Stimulated activated CD4-positive, alpha-beta T cell treated with anti-CD3 and anti-CD28 coated beads, Interleukin-1b, Interleukin-23, amount 100 ng/mL, for 24 hours (primary cell): ENCODE measurements around the gene DGCR8.

ENCODE experiments used
- DNase-seq, 4 experiments: peaks; one replicate each; pipeline ENCODE4 v3.0.0-alpha.2; 2020; ENCODE audit warnings: low read depth in 4 of 4, low spot score in 1 of 4

Gene DGCR8

DNA sequence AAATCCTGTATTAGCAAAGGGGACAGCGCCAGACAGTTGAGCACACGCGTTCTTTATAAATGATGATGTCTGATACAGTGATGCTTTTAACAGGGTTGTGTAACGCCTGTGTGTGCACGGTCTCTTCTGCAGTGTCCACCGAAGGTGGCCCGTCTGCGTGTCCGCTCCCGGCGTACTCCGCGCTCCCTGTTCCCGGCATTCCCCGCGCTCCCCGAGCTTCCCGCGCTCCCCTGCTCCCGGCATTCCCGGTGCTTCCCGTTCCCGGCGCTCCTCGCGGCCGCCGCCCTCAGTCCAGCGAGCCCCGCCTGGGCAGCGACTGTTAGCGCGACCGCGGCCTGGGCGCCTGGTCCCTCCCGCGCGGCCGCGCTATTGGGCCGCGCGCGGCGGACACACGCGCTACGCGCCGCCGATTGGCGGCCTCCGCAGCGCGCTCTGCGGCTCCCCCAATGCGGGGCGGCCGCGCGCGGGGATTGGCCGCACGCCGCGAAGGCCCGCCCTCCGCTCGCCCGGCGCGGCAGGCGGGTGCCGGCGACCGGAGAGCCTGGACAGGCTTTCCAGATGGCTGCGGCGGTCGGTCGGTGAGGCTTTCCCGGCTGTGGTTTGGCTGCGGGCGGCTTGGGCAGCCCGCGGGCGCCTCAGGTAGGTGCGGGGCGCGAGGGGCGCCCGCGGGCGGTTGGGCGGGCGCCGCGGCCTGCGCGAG is at the start of gene DGCR8:
Gene DGCR8 (plus strand): TSS at position 497 of the 700 bp plus-strand sequence. CDS start 5,723 bp downstream, outside the sequence.
- DNase-seq = peak; percentile 20 to 54 (median 46)

GRCh38 chr22:20031732-20032406 is 48.2 kb upstream of the DGCR8 start:
- no peak for DNase-seq

GRCh38 chr22:20032407-20032991 is 47.5 kb upstream of the DGCR8 start:
- no peak for DNase-seq

GRCh38 chr22:20033045-20033706 is 46.9 kb upstream of the DGCR8 start:
- DNase-seq = no peak

- DNase-seq = no peak
These were observed 45.9 kb upstream of the DGCR8 start for GRCh38 chr22:20034143-20034542.

DNA sequence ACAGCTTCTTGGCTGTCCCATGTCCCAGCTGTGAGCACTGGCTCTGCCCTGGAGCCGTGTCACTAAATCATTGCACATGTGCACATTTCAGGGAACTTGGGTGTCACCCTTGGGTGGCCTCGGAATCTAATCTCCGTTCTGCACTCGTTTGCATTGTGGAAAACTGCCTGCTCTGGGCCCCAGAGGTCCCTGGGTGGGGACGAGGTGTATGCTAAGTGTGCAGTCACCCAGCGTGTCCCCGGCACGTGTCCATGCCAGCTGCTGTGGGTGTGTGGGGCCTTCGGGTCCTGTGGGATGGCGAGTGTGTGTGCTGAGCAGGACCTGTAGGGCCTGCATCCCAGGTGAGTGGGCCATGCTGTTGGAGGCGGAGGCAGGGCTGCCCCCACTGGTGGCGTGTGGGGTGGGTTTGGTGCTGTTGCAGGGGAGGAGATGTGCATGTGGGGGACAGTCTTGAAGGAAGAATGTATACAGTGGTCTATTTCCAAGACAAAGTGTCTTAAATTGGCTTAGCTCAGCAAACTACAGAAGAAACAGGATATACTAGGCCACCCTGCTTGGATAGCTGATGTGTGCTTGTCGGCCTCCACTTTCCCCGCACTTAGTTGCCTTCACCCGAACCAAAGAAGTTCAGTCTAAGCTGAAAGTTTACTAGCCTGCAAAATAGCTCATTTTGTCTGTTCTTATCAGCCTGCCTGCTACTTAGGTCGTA is 44.5 kb upstream of the DGCR8 start:
- DNase-seq = no peak

- no peak for DNase-seq
These were observed 44.0 kb upstream of the DGCR8 start for GRCh38 chr22:20036084-20036482.

DNA sequence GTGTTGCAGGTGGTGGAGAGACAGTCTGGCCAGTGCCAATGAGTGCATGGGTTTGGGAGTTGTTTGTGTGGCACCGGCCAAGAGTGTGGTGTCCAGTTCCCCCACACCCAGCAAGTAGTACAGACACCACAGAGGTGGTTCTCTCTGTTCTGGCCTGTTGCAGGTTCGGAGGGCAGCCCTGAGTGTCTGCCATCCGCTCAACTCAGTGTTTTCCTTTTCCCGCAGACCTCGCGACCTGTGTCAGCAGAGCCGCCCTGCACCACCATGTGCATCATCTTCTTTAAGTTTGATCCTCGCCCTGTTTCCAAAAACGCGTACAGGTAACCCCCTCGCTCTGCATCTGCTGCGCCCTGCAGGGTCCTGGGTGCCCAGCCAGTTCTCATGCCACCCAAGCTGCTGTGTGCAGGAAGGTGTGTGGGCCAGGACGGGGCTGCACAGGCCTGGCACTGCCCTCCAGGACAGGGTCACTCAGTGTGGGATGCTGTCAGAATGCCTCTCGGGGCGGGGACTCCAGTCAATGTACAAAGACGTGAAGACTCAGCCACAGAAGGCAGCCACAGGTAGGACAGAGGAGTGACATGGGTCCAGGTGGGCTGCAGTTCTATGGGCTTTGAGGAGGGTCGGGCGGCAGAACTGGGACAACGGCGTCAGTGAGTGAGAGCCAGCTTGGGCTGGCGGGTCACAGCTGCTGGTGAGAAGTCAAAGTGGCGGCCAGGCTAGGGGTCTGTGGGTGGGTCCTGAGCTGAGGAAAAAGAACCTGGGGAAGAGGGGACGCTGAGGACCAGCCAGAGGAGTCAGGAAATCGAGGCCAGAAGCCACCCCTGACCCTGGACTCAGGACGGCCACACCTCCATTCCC is 43.3 kb upstream of the DGCR8 start:
- no peak for DNase-seq

- no peak for DNase-seq
These were observed 42.6 kb upstream of the DGCR8 start for GRCh38 chr22:20037419-20037818.

- no peak for DNase-seq
These were observed 41.5 kb upstream of the DGCR8 start for GRCh38 chr22:20038574-20038973.

- no peak for DNase-seq
These were observed 40.2 kb upstream of the DGCR8 start for GRCh38 chr22:20039683-20040325.

DNA sequence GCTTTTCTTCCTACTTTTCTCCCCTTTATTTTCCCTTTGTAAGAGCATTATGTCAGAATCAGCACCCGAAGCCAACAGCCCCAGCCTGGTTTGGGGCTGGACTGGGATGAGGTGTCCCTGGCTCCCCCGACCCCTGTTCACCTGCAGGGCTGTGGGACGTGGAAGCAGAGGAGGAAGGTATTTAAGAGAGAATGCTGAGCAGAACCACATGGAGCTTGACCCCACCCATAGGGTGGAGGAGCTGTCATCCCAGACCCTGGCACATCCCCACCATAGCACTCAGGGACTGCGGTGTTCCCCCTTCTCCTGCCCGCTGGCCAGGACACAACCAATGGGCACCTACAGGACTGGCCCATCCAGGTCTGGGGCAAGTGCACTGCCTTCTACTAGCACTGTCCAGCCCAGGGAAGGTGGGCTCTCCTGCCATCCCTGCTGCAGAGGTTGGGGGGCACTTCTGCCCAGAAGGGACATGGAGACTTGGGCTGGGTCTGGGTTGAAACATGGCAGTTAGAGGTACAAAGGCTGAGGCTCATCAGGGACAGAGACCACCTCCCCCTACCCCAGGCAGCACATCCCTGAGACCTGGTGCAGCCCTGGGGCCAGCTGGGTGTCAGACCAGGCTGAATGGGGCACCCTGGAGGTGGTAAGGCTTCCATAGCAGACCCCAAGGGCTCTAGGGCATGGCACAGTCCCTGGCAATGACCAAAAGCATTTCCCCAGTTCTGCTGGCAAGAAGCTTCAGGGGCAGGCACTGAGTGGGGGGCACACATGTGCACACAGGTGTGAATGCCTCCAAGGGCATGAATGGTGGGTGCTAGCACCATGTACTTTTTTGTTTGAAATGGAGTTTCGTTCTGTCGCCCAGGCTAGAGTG is 39.5 kb upstream of the DGCR8 start:
- DNase-seq = no peak

- DNase-seq = no peak
These were observed 36.7 kb upstream of the DGCR8 start for GRCh38 chr22:20043057-20043996.

GRCh38 chr22:20043997-20044342 is 36.1 kb upstream of the DGCR8 start:
- no peak for DNase-seq

DNA sequence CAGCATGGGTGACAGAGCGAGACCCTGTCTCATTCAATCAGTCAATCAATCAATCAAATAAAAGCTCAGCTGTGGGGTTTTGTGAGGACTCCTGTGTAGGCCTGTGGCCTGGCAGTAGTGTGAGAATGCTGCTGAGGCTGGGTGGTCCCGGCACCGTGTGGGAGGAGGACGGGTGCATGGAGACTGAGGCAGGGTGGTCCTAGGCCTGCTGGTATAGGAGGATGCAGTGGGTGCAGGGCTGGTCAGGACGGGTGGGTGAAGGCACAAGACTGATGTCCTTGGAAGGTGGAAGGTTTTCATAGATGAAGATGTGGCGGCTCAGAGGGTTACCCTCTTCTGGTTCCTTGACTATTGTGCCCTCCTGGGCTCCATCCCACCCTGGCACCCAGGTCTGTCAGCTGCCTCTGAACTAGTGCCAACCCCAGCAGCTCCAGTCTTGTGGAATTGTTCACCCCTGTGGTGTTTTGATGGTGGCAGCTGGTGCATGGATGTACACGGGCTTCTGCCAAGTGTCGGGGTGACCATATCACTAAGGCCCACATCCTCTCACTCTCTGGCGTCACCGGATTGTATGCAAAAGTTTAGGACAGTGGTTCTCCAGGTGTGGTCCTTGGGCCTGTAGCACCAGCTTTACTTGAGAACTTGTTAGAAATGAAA is 35.4 kb upstream of the DGCR8 start:
- no peak for DNase-seq

GRCh38 chr22:20046730-20047129 is 33.3 kb upstream of the DGCR8 start:
- DNase-seq = no peak

GRCh38 chr22:20051927-20052308 is 28.1 kb upstream of the DGCR8 start:
- DNase-seq = no peak
